Measurements from ENCODE around the gene FANCL. TPM values are rescaled to one million over a fixed set of nuclear protein-coding genes. Genes with fewer than 3 reads are reported as not detected.

Gene FANCL
- total RNA-seq, 6 donors from 2014 or later: 5.7 to 30.4 (median 15.4) TPM

DNA sequence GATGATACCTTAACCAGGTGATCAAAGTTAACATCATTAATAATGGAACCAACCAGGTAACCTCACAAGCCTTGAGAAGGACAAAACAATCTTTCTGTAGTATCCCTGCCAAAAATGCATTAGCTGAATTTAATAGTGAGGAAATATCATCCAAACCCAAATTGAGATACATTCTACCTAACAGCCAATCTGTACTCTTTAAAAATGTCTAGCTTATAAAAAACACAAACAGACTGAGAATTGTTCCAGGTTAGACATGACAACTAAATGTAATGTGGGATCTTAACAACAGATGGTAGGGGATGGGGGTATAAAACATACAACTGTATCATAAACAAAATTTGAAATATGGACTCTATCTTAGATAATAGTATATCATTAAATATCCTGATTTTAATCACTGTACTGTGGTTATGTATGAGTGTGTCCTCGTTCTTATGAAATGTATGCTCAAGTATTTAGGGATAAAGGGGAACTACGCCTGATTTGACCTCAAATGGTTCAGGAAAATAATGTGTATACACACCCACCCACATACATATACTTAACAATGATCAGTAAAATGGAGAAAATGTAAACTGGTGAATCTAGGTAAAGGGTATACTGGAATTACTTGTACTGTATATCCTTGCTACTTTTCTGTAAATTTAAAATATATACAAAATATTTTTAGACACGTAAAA is 1.7 kb downstream of the FANCL start:
- Histone ChIP-seq H3K4me3 (no peak overlapping the region), H3K36me3 (no peaks in the 10 kb centered on the region), H3K4me1 (peaks cover 6 to 25% (median 17%) of the 10 kb centered on the region in 4 donors), H3K27me3 (no peaks in the 10 kb centered on the region), H3K27ac (no peak overlapping the region), H3K9me3 (no peaks in the 10 kb centered on the region)
- DNase-seq: no peak
- WGBS, 2 donors: 62 to 63% methylated on average over 3 of the region's 3 CpGs
- TF ChIP-seq POLR2AphosphoS5 (IDR thresholded peaks at IDR 0.05) (no peak), CTCF (IDR thresholded peaks at IDR 0.05) (no peak), EP300 (IDR thresholded peaks at IDR 0.05) (no peak), POLR2A (IDR thresholded peaks at IDR 0.05) (no peak)
- no peak for ATAC-seq (ENCODE audit: low FRiP score in 2 of 2)

DNA sequence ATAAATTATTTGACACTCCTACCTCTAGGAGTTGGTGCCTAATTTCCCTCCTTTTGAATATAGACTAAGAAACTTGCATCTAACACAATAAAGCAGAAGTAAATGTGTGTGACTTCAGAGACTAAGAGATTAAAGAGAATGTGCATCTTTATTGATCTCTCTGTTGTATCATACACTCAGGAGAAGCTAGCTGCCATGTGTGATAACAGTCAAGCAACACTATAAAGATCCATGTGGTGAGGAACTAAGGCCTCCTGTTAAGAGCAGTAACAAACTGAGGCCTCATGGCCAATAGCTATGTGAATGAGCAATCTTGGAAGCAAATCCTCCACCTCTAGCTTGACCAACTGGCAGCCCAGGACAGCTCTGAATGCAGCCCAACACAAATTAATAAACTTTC is 3.4 kb downstream of the FANCL start:
- Histone ChIP-seq H3K4me1 (peaks cover 6 to 25% (median 17%) of the 10 kb centered on the region in 4 donors), H3K36me3 (no peaks in the 10 kb centered on the region), H3K27me3 (no peaks in the 10 kb centered on the region), H3K9me3 (no peaks in the 10 kb centered on the region), H3K4me3 (no peak overlapping the region), H3K27ac (no peak overlapping the region)
- TF ChIP-seq CTCF (IDR thresholded peaks at IDR 0.05): no peak
- TF ChIP-seq POLR2AphosphoS5 (IDR thresholded peaks at IDR 0.05): no peak
- no peak for TF ChIP-seq POLR2A (IDR thresholded peaks at IDR 0.05)
- TF ChIP-seq EP300 (IDR thresholded peaks at IDR 0.05): no peak
- DNase-seq (no peak), ATAC-seq (ENCODE audit: low FRiP score in 2 of 2) (no peak)

GRCh38 chr2:58235984-58236383 is 5.1 kb downstream of the FANCL start:
- 92 to 99% methylated on average over 2 of the region's 2 CpGs for WGBS, 2 donors
- H3K9me3 ChIP-seq: no peaks in the 10 kb centered on the region
- ATAC-seq (ENCODE audit: low FRiP score in 2 of 2): no peak

DNA sequence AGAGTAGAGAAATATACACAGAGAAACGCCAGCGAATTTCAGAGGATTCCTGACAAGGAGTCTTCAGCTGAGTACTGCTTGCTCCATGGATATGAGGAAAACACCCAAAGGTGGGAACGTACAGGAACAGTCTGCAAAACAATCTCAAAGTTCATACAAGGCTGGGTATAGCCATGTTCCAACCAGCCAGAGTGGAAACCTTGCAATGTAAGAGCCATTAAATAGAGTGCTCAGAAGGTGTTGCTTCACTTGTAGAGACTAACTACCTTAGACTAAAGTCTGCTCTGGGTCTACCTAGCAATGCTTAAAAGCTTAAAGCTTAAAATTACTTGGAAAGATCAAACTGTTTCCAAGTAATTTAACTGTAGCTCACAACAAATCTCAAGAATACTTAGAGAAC is 6.0 kb downstream of the FANCL start:
- Histone ChIP-seq H3K4me3 (no peak overlapping the region), H3K36me3 (no peaks in the 10 kb centered on the region), H3K27me3 (no peaks in the 10 kb centered on the region), H3K4me1 (peaks cover 2 to 14% (median 9%) of the 10 kb centered on the region in 4 donors), H3K9me3 (no peaks in the 10 kb centered on the region), H3K27ac (no peak overlapping the region)
- TF ChIP-seq POLR2AphosphoS5 (IDR thresholded peaks at IDR 0.05): no peak
- no peak for TF ChIP-seq EP300 (IDR thresholded peaks at IDR 0.05)
- TF ChIP-seq CTCF (IDR thresholded peaks at IDR 0.05): no peak
- TF ChIP-seq POLR2A (IDR thresholded peaks at IDR 0.05): no peak
- WGBS, 2 donors: 91 to 92% methylated on average over 3 of the region's 3 CpGs
- ATAC-seq (ENCODE audit: low FRiP score in 2 of 2) (no peak), DNase-seq (no peak)

More at GRCh38 chr2:58235984-58236383, 5.1 kb downstream of the FANCL start:
- TF ChIP-seq POLR2AphosphoS5 (IDR thresholded peaks at IDR 0.05): no peak
- TF ChIP-seq POLR2A (IDR thresholded peaks at IDR 0.05): no peak
- no peak for TF ChIP-seq CTCF (IDR thresholded peaks at IDR 0.05)
- TF ChIP-seq EP300 (IDR thresholded peaks at IDR 0.05): no peak
- no peak overlapping the region for H3K4me3 ChIP-seq
- no peak overlapping the region for H3K27ac ChIP-seq
- H3K4me1 ChIP-seq: peaks cover 6 to 19% (median 13%) of the 10 kb centered on the region in 4 donors
- DNase-seq: no peak
- no peaks in the 10 kb centered on the region for H3K27me3 ChIP-seq
- no peaks in the 10 kb centered on the region for H3K36me3 ChIP-seq

GRCh38 chr2:58228299-58228698 is 12.8 kb downstream of the FANCL start:
- ATAC-seq (ENCODE audit: low FRiP score in 2 of 2): no peak
- DNase-seq: no peak
- WGBS, 2 donors: 60 to 79% methylated on average over 1 of the region's 1 CpG
- H3K27ac ChIP-seq: no peak overlapping the region
- H3K27me3 ChIP-seq: no peaks in the 10 kb centered on the region
- TF ChIP-seq POLR2A (IDR thresholded peaks at IDR 0.05): no peak
- no peak for TF ChIP-seq CTCF (IDR thresholded peaks at IDR 0.05)
- TF ChIP-seq EP300 (IDR thresholded peaks at IDR 0.05): no peak
- no peak for TF ChIP-seq POLR2AphosphoS5 (IDR thresholded peaks at IDR 0.05)
- no peak overlapping the region for H3K4me3 ChIP-seq
- no peaks in the 10 kb centered on the region for H3K9me3 ChIP-seq
- no peaks in the 10 kb centered on the region for H3K4me1 ChIP-seq
- H3K36me3 ChIP-seq: peaks cover 0 to 9% (median 3%) of the 10 kb centered on the region in 4 donors
